Measurements from ENCODE around the gene LMO7. TPM values are rescaled to one million over a fixed set of nuclear protein-coding genes. Genes with fewer than 3 reads are reported as not detected.

LMO7 gene
- total RNA-seq, 1 experiment from 2014 or later: 20.4 TPM

- no peak overlapping the region for H3K4me3 Mint-ChIP-seq
- no peak overlapping the region for H3K56ac ChIP-seq (ENCODE audit: insufficient read length, low read depth, low read length)
- H3K9ac ChIP-seq (ENCODE audit: extremely low read depth, insufficient read length, low read length): no peak overlapping the region
- WGBS (ENCODE audit: extremely low coverage, insufficient read length, low lambda C conversion rate): no CpG with 5 or more reads among the region's 1 CpG
- H3K4me1 ChIP-seq (ENCODE audit: insufficient read depth, low read length): no peaks in the 10 kb centered on the region
- TF ChIP-seq, protein P1, sequence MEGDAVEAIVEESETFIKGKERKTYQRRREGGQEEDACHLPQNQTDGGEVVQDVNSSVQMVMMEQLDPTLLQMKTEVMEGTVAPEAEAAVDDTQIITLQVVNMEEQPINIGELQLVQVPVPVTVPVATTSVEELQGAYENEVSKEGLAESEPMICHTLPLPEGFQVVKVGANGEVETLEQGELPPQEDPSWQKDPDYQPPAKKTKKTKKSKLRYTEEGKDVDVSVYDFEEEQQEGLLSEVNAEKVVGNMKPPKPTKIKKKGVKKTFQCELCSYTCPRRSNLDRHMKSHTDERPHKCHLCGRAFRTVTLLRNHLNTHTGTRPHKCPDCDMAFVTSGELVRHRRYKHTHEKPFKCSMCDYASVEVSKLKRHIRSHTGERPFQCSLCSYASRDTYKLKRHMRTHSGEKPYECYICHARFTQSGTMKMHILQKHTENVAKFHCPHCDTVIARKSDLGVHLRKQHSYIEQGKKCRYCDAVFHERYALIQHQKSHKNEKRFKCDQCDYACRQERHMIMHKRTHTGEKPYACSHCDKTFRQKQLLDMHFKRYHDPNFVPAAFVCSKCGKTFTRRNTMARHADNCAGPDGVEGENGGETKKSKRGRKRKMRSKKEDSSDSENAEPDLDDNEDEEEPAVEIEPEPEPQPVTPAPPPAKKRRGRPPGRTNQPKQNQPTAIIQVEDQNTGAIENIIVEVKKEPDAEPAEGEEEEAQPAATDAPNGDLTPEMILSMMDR (conservative IDR thresholded peaks at IDR 0.05): no peak
- H3K23me2 ChIP-seq (ENCODE audit: insufficient read length, low read depth, low read length, poor library complexity, severe bottlenecking): no peaks in the 10 kb centered on the region
- peaks cover 5 to 12% of the 10 kb centered on the region in 2 experiments; a peak in 3 of 4 replicates for H3K4me1 Mint-ChIP-seq
- H2BK15ac ChIP-seq (ENCODE audit: low read depth, low read length): no peak overlapping the region
- H3K9me3 Mint-ChIP-seq: peaks cover 7 to 10% of the 10 kb centered on the region in 2 experiments
- H3K27ac ChIP-seq (ENCODE audit: insufficient read length, low read depth, low read length): no peak overlapping the region
- H4K5ac ChIP-seq (ENCODE audit: insufficient read length, low read depth, low read length): no peak overlapping the region
- no peak overlapping the region for H3K4ac ChIP-seq (ENCODE audit: low read depth, low read length)
- no peaks in the 10 kb centered on the region for H3K27me3 Mint-ChIP-seq (ENCODE audit: low read depth)
- no peak overlapping the region for H4K91ac ChIP-seq (ENCODE audit: insufficient read length, low read depth, low read length)
- 0 out of 2 replicates have a peak, but pooled peaks cover 2% of the 10 kb centered on the region for H3K79me2 ChIP-seq (ENCODE audit: insufficient read depth, low read length)
- no peak overlapping the region for H2AFZ ChIP-seq (ENCODE audit: low read length)
- H3K18ac ChIP-seq (ENCODE audit: insufficient read length, low read depth, low read length): no peak overlapping the region
- no peak overlapping the region for H2BK120ac ChIP-seq (ENCODE audit: low read depth, low read length, poor library complexity, severe bottlenecking)
- no peak overlapping the region for H3K4me2 ChIP-seq (ENCODE audit: insufficient read depth, insufficient read length, low read length)
- no peak overlapping the region for H4K8ac ChIP-seq (replicated peaks; ENCODE audit: insufficient read length, low read depth, low read length)
- no peak overlapping the region for H3K14ac ChIP-seq (ENCODE audit: insufficient read depth, low read length)
- DNase-seq: no peak
- H3K23ac ChIP-seq (ENCODE audit: insufficient read length, low read depth, low read length): no peak overlapping the region
- no peaks in the 10 kb centered on the region for H3K9me3 ChIP-seq (ENCODE audit: control insufficient read depth, low read depth, low read length)
- no peak overlapping the region for H3K27ac Mint-ChIP-seq
- H3K79me1 ChIP-seq (ENCODE audit: insufficient read depth, low read depth, low read length, poor library complexity, severe bottlenecking): no peaks in the 10 kb centered on the region
- H4K20me1 ChIP-seq (ENCODE audit: control insufficient read depth, insufficient read depth, insufficient read length): no peaks in the 10 kb centered on the region
- no peaks in the 10 kb centered on the region for H3K27me3 ChIP-seq (ENCODE audit: insufficient read depth, low read length)
- H3T11ph ChIP-seq (ENCODE audit: low read length): no peak overlapping the region
- no peak overlapping the region for H2BK20ac ChIP-seq (ENCODE audit: low read depth, low read length, poor library complexity, severe bottlenecking)
- no peak overlapping the region for H2AK5ac ChIP-seq (ENCODE audit: insufficient read length, low read length)
- H2BK5ac ChIP-seq (ENCODE audit: insufficient read length, low read length): no peak overlapping the region
- H2BK12ac ChIP-seq (ENCODE audit: insufficient read length, low read depth, low read length): no peak overlapping the region
- H3K36me3 Mint-ChIP-seq (ENCODE audit: insufficient read depth in 1 of 3, low read depth in 3 of 3): peaks cover 9 to 21% (median 9%) of the 10 kb centered on the region in 3 experiments
These were observed 69.3 kb downstream of the LMO7 start for GRCh38 chr13:75705395-75705794.
